GM19328 (cell line): ENCODE data around the gene SLC16A3.
"Not testable (repeated sequence)": the region's sequence is repeated elsewhere in the genome, so short reads cannot be mapped to it uniquely, and the experiment has no call there.

Experiments
- ATAC-seq: cut with Tn5 transposase; IDR thresholded peaks from one replicate; pipeline ENCODE4 v1.9.1; 2021; ENCODE audit warnings: mild to moderate bottlenecking, moderate library complexity; ENCODE audit not compliant: unreplicated experiment

SLC16A3 gene

GRCh38 chr17:82245134-82246039 lies 16.5 kb downstream of the SLC16A3 start:
- ATAC-seq = no peak

GRCh38 chr17:82246040-82246364 lies 17.2 kb downstream of the SLC16A3 start:
- ATAC-seq = no peak

- no peak for ATAC-seq
Observed at GRCh38 chr17:82246365-82247181, 17.7 kb downstream of the SLC16A3 start.

GRCh38 chr17:82247182-82247823 lies 18.5 kb downstream of the SLC16A3 start:
- no peak for ATAC-seq

- ATAC-seq = no peak
Observed at GRCh38 chr17:82247856-82248671, 19.2 kb downstream of the SLC16A3 start.

GRCh38 chr17:82248815-82249674 lies 20.2 kb downstream of the SLC16A3 start:
- no peak for ATAC-seq

GRCh38 chr17:82249896-82250581 lies 21.2 kb downstream of the SLC16A3 start:
- ATAC-seq = no peak

- ATAC-seq = no peak
Observed at GRCh38 chr17:82250868-82251500, 22.1 kb downstream of the SLC16A3 start.

GRCh38 chr17:82252511-82253178 lies 23.8 kb downstream of the SLC16A3 start:
- no peak for ATAC-seq

GRCh38 chr17:82253179-82253544 lies 24.3 kb downstream of the SLC16A3 start:
- no peak for ATAC-seq

GRCh38 chr17:82254096-82254495 lies 25.3 kb downstream of the SLC16A3 start:
- ATAC-seq = not testable (repeated sequence)

- ATAC-seq = not testable (repeated sequence)
Observed at GRCh38 chr17:82254746-82255145, 25.9 kb downstream of the SLC16A3 start.

GRCh38 chr17:82255402-82255972 lies 26.6 kb downstream of the SLC16A3 start:
- ATAC-seq = no peak

- ATAC-seq = no peak
Observed at GRCh38 chr17:82256242-82256885, 27.5 kb downstream of the SLC16A3 start.

GRCh38 chr17:82257473-82257872 lies 28.6 kb downstream of the SLC16A3 start:
- no peak for ATAC-seq

- ATAC-seq = no peak
Observed at GRCh38 chr17:82258555-82258954, 29.7 kb downstream of the SLC16A3 start.
